HG03575 (cell line): ENCODE measurements around the gene NFATC1.

Source experiments
- ATAC-seq: cut with Tn5 transposase; IDR thresholded peaks from one replicate; pipeline ENCODE4 v1.9.1; 2021; ENCODE audit not compliant: unreplicated experiment, insufficient number of reproducible peaks, low FRiP score; ENCODE audit errors: extremely low read depth

The NFATC1 gene

DNA sequence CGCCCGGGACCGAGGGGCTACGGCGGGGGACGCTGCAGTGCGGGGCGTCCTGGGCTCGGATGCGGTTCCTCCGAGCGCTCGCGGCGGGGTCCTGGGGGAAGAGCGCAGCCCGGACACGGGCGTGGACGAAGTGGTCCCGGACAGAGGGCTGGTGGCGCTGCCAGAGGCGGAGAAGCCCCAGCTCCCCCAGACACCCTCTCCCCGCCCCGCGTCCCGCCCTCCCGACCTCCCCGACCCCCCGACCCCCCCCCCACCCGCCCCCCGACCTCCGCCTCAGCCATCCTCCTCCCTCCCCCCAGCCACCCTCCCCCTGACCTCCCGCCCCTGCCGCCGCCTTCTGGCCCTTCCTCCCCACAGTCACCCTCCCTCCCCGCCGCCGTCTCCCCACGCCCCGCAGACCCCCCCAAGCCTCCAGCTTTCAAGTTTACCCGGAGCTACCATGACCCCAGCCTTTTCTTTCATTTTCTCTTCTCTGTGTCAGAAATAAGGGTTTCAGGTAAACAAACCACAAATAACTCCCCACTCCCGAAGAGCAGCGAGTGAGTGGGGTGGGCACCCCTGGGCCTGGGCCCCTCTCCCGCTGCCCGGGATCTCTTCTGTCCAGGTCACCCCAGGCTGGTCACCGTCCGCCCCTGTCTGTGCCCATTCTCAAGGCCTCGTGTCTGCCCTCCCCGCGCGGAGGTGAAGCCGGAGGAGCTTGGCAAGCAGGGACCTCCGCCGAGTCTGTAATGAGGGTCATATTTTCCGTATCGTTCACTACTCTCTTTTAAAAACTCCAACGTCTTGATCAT, 5.1 kb downstream of the NFATC1 start:
- ATAC-seq, result no peak

GRCh38 chr18:79401494-79402208, 5.9 kb downstream of the NFATC1 start:
- no peak for ATAC-seq

DNA sequence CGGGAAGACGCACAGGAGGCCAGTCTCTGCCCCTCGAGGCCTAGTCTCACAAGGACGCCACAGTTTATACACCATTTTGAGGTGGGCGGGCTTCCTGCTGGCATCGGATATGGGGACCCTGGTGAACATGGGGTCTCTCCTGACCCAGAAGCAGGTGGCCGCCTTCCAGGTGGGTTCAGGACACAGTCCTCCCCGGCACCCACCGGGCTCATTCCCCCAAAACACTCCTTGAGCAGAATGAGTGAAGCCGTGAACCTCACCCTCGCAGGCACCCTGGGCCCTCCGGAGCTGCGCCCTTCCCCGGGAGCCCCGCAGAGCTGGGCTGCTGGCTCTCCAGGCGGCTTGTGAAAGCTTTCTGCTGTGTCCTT, 6.5 kb downstream of the NFATC1 start:
- no peak for ATAC-seq

- ATAC-seq, result no peak
Measured at GRCh38 chr18:79402977-79403722, 7.4 kb downstream of the NFATC1 start.

DNA sequence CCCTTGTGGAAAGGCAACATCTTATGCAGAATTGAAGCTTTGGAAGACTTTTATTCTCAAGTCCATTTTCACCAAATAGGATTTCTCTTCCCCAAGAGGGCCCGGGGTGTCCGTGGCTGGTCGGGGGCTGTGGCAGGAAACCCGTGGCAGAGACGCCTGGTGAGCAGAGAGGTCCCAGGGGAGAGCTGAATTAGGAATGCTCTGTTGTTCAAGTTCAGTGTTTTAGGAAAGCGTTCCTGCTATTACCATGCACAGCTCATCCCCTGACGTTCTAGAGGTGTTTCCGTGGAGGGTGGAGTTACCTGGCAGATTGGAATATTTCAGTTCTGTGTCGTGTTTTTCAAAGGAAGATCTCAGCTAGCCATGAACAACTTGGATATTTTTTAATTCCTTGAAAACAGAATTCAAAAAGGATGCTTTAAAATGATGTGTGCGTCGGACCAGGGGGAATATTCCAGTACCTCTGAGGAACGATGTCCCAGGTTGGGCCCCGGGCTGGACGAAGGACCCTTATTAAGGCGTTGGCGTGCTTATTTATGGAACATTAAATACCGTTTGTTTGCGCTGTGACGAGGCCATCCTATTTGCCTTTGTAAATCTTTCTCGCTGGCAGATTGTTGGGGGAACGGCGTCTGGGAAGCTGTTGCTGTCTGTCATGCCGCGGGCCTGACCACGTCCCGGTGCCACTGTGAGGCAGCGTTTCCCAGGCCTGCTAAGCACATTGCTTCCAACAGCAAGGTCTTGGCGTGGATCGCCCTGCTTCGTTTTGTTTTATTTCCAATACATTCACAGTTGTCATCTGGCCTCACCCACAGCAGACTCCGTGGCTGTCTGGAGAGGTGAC, 8.2 kb downstream of the NFATC1 start:
- no peak for ATAC-seq

DNA sequence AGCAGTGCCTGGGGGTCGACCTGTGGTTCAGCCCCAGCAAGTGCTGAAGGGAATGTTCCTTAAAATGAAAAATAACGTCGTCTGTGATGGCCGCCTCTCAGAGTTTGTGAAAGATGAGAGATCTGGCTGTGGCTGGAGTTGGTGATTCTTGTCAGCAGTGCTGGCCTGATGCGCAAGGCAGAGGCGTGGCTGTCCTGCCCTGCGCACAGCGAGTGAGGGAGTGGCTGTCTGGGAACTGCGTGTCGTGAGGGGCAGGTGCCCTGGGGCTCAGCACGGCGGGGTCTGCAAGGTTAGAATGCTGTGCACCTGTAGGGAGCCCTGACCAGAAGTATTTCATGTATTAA, 8.8 kb downstream of the NFATC1 start:
- no peak for ATAC-seq

- ATAC-seq, result no peak
Measured at GRCh38 chr18:79405019-79405780, 9.5 kb downstream of the NFATC1 start.

DNA sequence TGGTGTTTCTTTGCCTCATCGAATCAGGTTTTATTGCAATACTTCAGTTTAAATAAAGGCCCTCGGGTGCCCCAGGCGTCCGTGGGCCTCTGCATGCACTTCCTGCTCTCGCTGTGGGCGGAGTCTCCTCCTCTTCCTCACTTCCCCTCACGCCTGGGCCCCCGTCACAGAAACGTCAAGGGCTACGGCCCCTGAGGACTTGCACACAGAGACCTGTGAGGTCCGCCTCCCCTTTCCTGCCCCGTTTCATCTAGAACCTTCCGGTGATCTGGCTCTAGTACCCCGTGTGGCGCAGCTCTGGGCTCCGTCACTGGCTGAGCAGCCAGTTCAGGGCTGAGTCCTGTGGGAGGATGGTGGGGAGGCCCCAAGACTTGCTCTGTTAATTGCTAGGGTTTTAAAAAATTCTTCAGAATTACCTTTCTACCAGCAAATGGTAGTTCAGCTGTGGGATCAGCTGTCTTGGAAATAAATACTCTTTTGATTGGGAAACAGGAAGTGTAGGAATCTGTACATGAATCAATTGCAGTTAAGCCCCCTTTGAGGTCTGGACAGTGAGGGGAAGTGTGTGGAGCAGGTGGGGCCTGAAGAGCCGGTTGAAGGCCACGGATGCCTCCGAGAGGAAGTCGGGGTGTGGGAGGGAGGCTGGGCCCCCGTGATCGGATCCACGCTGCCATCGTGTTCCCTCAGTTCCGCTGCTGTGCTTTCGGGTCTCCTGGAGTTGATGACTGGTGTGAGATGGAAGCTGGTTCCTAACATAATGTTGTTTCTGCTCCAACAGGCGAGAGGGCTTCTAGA, 10.2 kb downstream of the NFATC1 start:
- no peak for ATAC-seq

DNA sequence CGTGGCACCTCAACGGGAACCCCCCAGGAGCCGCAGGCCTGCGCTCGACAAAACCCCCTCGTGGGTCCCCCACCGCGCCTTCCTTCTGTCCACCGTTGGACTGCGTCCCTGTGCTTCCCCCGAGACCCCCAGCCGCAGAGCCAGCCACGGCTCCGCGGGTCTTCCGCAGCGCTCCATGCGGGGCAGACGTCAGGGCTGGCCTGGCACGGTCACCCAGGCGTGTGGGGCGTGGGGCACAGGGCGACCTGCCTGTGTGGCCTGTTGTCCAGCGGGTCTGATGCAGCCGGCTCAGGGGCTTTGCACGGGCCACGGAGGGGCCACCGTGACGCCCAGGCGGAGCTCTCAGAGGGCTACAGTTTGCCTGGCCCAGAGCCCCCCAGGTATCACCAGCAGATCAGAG, 11.0 kb downstream of the NFATC1 start:
- no peak for ATAC-seq

DNA sequence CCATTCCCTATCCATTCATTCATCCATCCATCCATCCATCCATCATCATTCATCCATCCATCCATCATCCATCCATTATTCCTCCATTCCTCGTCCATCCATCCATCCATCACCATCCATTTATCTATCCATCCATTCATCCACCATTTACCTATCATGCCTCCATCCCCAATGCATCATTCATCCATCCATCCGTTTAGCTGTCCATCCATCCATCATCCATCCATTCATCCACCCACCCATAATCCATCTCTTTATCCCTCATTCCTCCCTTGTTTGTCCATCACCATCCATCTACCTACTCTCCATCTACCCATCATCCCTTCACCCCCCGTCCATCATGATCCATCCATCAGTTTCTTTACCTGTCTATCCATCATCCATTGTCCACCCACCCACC, 13.6 kb downstream of the NFATC1 start:
- no peak for ATAC-seq

DNA sequence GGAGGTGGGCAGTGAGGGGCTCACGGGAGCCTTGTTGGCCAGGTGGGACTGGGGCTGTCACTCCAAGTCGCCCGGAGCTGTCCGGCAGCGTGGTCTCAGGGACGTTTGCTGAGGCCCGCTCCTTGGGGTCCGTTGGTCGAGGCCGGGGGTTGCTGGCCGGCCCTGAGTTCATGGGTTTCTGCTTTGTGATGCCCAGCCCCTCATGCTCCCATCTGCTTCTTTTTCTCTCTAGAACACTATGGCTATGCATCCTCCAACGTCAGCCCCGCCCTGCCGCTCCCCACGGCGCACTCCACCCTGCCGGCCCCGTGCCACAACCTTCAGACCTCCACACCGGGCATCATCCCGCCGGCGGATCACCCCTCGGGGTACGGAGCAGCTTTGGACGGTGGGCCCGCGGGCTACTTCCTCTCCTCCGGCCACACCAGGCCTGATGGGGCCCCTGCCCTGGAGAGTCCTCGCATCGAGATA, 14.5 kb downstream of the NFATC1 start:
- ATAC-seq, result no peak

GRCh38 chr18:79410731-79411613, 15.2 kb downstream of the NFATC1 start:
- ATAC-seq, result no peak

DNA sequence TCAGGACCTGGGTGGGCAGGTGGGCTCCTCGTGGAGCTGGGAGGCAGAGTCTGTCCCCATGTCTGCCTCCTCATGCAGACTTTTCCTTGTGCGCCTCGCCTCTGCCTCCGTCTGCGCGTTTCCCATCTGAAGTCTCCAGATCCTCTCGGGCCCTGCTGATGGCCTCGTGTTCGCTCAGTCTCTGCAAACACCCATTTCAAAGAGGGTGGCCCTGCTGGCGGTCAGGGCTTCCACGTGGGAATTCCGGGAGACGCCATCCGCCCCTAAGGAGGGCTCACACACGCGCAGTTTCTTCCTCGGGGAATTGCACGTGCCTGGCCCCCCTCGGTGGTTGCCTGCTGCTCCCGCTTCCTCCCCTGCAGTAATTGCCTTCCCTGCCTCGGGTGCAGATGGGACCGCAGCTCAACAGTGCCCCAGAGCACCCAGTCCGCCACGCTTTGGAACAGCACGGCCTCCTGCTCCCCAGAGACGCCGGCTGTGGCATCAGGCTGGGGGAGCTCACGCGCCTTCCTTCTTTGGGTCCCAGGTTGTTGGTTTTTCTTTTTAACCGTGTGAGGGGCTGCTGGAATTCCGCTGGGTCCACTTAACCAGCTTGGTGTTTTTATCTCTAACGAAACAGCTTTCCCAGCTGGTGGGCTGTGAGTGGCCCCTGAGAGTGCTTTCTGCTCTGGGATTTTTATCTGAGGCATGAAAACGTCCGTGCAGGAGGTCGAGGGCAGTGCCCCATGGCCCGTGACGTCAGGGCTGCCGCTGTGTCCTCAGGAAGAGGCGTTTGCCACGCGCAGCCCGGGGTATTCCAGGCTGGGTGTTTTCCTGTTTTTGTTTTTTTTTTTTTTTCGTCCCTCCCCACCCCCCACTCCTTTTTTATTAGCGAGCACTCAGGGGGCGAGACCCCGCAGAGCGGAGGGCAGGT, 16.1 kb downstream of the NFATC1 start:
- ATAC-seq, result no peak

DNA sequence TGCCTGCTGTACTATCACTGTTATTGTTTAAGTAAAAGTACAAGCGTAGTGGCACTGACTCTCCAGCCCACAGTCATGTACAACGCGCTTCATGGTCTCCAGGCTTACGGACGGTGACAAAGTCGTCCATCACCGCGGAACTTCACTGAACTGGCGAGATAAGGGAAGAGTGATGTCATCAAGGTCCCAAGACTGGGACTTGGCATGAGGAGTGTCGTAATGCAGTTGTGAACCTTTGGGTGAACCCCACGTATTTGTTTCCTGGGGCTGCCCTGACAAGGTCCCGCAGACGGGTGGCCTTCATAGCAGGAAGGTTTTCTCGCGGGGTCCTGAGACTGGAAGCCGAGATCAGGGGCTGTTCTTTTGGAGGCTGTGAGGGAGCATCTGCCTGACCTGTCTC, 17.3 kb downstream of the NFATC1 start:
- ATAC-seq, result no peak

DNA sequence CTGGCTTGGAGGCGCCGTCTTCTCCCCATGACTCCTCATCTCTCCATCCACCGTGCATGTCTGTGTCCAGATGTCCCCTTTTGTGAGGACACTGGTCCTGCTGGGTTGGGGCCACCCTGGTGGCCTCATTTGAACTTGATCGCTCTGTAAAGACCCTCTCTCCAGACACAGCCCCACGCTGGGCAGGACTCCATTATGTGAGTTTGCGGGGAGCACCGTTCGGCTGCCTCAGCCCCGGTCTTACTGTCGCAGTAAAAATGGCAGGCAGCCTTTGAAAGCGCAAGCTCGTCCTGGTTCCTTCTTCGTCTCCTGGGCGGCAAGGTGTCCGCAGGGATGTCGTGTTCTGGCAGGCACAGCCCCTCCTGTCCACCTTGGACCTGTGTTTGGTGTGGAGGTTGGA, 17.7 kb downstream of the NFATC1 start:
- ATAC-seq, result no peak

- no peak for ATAC-seq
Measured at GRCh38 chr18:79413901-79414300, 18.2 kb downstream of the NFATC1 start.
